Effector CD8-positive, alpha-beta T cell (primary cell): ENCODE measurements around the gene KCNJ15.

Source experiments
- DNase-seq: peaks from one replicate; lab custom pipeline; 2025; lab: John Stamatoyannopoulos, UW

The KCNJ15 gene

GRCh38 chr21:38326899-38327298, 70.1 kb downstream of the KCNJ15 start:
- no peak for DNase-seq

- no peak for DNase-seq
Measured at GRCh38 chr21:38327984-38328383, 71.2 kb downstream of the KCNJ15 start.

- DNase-seq = no peak
Measured at GRCh38 chr21:38329162-38329561, 72.4 kb downstream of the KCNJ15 start.

- DNase-seq = no peak
Measured at GRCh38 chr21:38330666-38331065, 73.9 kb downstream of the KCNJ15 start.

- no peak for DNase-seq
Measured at GRCh38 chr21:38333301-38334272, 76.8 kb downstream of the KCNJ15 start.

GRCh38 chr21:38334866-38335265, 78.1 kb downstream of the KCNJ15 start:
- no peak for DNase-seq

- DNase-seq = no peak
Measured at GRCh38 chr21:38337793-38338192, 81.0 kb downstream of the KCNJ15 start.

GRCh38 chr21:38340131-38340530, 83.3 kb downstream of the KCNJ15 start:
- DNase-seq = no peak

GRCh38 chr21:38341546-38342012, 84.8 kb downstream of the KCNJ15 start:
- no peak for DNase-seq

GRCh38 chr21:38342739-38343138, 85.9 kb downstream of the KCNJ15 start:
- DNase-seq = no peak

GRCh38 chr21:38343691-38344090, 86.9 kb downstream of the KCNJ15 start:
- no peak for DNase-seq

GRCh38 chr21:38346286-38346685, 89.5 kb downstream of the KCNJ15 start:
- no peak for DNase-seq

GRCh38 chr21:38349111-38349746, 92.4 kb downstream of the KCNJ15 start:
- no peak for DNase-seq

- no peak for DNase-seq
Measured at GRCh38 chr21:38349977-38350376, 93.2 kb downstream of the KCNJ15 start.

- DNase-seq = no peak
Measured at GRCh38 chr21:38350684-38351083, 93.9 kb downstream of the KCNJ15 start.

- no peak for DNase-seq
Measured at GRCh38 chr21:38351176-38351959, 94.6 kb downstream of the KCNJ15 start.

GRCh38 chr21:38351961-38352521, 95.2 kb downstream of the KCNJ15 start:
- no peak for DNase-seq

- no peak for DNase-seq
Measured at GRCh38 chr21:38352536-38353219, 95.9 kb downstream of the KCNJ15 start.

- DNase-seq = no peak
Measured at GRCh38 chr21:38354231-38354630, 97.4 kb downstream of the KCNJ15 start.

- no peak for DNase-seq
Measured at GRCh38 chr21:38354746-38355145, 98.0 kb downstream of the KCNJ15 start.

GRCh38 chr21:38355353-38355752, 98.6 kb downstream of the KCNJ15 start:
- DNase-seq = no peak
